Pulmonary artery endothelial cell (primary cell): Measurements from ENCODE around the gene BMPR1B. TPM values are rescaled to one million over a fixed set of nuclear protein-coding genes. Genes with fewer than 3 reads are reported as not detected.
"Not testable (repeated sequence)": the region's sequence is repeated elsewhere in the genome, so short reads cannot be mapped to it uniquely, and the experiment has no call there.

Source experiments
- DNase-seq: peaks from one replicate; pipeline ENCODE4 v3.0.0-alpha.2; 2011; ENCODE audit warnings: low read depth, low spot score
- total RNA-seq: library from RNA; depleted of rRNA; stranded (reverse); fragments of >200 nt; gene quantifications from 2 replicates; pipeline ENCODE4 v1.2.3, GENCODE V29; 2014

Gene BMPR1B
- total RNA-seq, 1 donor from 2014 or later: 0.13 TPM

GRCh38 chr4:94832329-94832728, 74.6 kb downstream of the BMPR1B start:
- not testable (repeated sequence) for DNase-seq

DNA sequence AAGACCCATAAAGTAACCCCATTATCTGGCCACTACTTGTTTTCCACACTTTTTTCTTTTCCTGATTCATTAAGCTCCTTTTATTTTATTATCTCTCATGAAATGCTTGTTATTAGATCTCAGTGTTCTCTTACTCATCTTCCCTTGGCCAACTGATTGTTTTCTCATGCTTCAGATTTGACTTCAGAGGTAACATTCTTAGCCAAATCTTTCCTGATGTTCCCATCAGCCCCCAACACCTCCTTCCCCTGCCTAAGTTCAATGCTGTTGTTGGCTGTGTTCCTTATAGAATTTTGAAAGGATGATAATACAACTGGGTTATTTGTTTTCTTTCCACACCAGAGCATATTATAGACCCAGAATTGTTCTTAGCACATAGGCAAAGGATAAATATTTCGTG, 75.6 kb downstream of the BMPR1B start:
- DNase-seq: no peak

DNA sequence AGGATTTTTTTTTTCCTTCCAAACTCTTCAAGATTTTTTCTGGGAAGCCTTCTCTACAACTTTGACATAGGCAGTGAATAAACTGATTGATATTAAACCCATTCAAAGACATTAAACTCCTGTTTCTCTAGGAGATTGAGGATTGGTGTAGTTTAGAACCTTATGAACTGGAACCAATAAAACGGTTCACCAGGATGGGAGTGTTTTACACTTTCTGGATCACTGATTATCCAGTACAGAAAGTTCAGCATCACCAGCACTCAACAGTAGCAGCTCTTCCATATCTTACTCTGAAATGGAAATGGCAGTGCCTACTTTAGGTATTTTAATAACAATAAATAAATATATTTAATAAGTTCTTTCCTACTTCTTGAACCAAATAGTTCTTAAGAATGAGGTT, 76.7 kb downstream of the BMPR1B start:
- DNase-seq: no peak

GRCh38 chr4:94841166-94841863, 83.6 kb downstream of the BMPR1B start:
- DNase-seq: not testable (repeated sequence)

DNA sequence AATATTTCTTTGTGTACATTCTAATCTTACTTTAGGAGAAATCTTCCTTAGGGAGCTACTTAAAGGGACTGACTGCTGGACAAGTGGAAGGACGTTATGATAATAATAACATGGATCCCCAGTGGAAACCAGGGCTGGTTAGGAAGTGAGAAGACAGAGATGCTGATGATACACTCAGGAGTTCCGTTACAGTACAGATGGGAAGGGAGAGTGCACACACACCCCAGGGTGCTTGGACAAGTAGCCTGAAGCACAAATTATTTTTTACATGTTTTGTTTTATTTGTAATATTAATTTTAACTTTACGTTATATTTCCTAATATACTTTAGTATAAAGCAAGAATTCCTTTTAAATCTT, 84.1 kb downstream of the BMPR1B start:
- no peak for DNase-seq

DNA sequence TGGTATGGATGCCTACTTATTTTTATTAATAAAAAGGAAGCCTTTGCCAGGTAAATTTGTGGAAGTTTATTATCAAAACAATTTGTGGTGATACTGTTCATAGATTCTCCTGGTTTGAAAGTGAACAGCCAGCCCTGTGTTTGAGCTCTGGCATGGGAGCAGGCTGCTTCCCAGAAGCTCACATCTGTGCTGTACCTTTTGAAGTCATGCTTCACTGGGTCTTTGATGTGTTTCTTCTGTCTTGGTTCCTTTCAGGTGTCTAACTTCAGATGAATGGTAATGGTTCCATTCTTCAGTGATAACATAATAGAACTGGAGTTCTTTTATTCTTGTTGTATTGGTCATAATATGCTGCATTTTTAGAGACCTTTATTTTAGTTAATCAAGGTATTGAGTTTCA, 85.5 kb downstream of the BMPR1B start:
- DNase-seq: no peak

GRCh38 chr4:94848326-94848725, 90.6 kb downstream of the BMPR1B start:
- no peak for DNase-seq

- no peak for DNase-seq
These were observed 92.1 kb downstream of the BMPR1B start for GRCh38 chr4:94849901-94850300.

- DNase-seq: no peak
These were observed 94.9 kb downstream of the BMPR1B start for GRCh38 chr4:94852616-94853015.

DNA sequence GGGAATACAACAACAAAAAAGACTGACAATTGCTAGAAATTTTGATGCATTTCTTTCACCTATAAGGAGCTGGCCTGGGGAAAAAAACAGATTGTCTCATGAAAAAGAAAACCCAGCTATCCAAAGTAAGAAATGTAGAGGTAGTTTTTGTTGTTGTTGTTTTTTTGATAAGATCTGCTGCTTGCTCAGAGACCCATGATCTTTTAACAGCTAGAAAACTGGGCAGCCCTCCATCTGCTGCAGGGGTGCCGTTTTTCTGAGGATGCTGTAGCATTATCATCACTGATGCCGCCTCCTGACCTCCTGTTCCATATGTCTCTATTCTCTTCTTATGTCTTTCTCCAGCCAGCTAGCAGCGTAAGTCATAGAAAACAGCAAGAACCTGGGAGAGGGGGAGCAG, 98.3 kb downstream of the BMPR1B start:
- DNase-seq: no peak

GRCh38 chr4:94870146-94870545, 112.4 kb downstream of the BMPR1B start:
- no peak for DNase-seq

DNA sequence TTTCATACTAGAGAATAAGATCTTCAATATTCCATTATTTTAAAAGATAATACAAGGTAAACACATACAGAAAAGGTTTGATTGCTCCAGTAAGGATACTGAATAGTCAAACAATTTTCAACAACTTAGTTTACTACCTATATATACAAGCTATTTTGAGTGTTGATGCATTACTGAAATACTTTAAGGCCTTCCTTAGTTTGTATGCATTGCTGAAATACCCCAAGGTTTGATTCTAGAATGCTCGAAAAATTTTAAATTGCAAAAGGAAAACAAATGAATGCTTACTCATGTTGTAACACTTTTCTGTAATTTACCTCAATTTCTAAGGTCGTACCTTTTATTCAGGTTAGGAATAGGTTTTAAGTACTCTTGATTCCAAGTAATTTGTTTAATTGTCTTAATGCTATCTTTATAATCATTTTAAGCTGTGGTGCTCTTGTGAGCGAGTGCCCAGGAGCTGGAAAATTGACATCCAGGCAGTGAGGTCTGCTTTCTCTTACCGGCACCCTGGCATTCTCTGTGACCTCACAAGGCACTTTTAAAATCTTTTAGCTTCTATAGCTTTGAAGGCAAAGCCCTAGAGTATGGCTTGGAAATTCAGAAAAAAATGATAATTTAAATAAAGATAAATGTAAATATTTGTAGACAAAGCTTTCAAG, 114.0 kb downstream of the BMPR1B start:
- DNase-seq: no peak

DNA sequence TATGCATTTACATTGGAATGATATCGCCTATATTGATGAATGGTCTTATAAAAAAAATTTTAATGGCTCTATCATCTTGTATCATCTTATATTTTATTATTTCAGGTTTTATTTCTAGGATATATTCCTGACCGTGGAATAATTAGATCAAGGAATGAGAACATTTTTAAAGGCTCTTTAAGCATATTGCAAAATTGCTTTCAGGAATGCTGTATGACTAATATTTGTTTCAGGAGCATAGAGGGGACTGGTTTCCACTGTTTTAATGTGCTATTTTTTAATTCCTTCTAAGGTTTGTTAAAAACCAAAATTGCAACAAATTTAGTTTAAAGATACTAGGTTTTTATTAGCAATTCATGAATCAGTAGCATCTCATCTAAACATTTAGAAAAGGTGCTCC, 120.2 kb downstream of the BMPR1B start:
- no peak for DNase-seq

DNA sequence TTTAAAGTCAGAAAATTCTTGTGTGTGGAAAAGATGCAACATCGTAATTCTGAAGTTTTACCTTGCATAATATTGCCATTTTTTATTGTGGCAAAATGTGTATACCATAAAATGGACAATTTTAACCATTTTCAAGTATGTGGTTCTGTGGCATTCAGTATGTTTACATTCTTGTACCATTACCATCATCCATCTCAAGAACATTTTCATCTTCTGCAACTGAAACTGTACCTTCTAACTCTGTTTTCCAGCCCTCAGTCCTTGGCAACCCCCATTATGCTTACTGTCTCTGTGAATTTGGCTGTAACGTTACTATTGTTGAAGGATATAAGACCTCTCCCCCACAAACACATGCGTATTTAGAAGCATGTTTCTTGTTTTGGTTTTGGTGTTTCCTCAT, 123.2 kb downstream of the BMPR1B start:
- DNase-seq: no peak

GRCh38 chr4:94882756-94883155, 125.0 kb downstream of the BMPR1B start:
- no peak for DNase-seq

DNA sequence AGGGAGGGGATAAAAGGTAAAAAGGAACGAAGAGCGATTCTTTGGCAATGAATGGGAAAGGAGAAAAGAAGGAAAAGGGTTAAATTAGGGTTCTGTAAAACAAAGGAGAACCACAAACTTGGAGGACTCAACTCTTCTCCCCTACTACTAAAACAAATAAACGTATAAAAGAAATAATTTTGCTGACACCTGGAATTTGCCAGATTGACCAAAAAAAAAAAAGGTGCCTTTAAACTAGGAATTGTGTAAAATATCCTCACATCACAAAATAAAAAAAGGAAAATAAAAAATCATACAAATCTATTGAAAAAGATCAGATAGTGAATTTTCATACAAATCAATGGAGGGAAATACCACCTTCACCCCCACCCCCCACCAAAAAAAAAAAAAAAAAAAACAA, 129.3 kb downstream of the BMPR1B start:
- DNase-seq: no peak

- no peak for DNase-seq
These were observed 131.8 kb downstream of the BMPR1B start for GRCh38 chr4:94889523-94889922.

DNA sequence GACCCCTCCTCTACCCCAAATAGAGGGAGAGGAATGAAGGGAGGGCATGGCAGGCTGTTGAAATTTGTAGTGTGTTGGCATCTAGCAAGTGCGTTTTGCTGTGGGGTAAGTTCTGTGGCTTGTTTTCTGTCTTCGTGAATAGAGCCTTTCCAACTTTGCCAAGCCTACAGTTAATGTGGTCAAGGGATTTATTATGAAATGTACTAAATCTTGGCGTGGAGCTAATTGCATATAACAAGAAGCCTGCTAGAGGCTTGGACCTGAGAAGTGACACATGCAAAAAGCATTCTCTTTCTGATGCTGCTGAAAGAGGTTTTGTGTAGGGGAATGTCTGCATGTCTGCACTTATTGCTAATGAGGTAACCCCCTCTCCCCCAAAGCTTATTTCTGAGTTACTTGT, 132.2 kb downstream of the BMPR1B start:
- DNase-seq: no peak

GRCh38 chr4:94890579-94890978, 132.8 kb downstream of the BMPR1B start:
- DNase-seq: no peak

GRCh38 chr4:94892051-94892450, 134.3 kb downstream of the BMPR1B start:
- no peak for DNase-seq

DNA sequence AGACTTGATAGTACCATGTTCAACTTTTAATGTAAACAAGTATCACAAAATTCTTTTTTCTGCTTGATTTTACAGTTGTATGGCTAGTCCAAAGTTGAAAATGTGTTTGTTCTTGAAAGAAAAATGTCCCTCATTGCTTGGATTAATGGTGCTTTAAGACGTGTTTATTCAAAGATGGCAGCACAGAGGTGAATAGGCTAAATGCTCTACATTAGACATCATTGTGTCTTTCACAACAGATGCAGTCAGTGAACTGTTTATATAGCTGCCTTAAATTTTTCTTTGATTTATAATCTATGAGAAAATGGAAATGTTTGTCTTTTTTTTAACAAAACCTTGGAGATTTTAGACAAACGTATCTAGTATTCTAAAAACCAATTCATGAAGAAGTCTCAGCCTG, 137.3 kb downstream of the BMPR1B start:
- no peak for DNase-seq

DNA sequence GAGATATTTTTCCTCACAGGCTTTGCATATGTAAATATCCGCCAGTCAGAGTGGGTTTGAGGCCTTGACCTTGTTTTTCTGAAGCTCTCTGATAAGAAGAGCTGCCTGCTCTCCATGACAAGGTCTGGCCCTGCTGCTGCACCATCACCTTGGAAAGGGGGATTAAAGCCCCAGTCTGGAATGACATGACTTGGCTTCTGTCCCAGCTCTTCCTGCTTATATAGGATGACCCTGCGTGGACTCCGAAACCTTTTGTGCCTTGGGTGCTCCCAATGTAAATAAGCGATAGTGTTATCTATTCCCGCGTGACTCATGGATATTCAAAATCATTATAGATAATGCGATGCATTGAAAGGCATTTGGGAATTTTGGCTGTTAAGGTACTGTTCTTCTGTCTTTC, 139.3 kb downstream of the BMPR1B start:
- DNase-seq: no peak

DNA sequence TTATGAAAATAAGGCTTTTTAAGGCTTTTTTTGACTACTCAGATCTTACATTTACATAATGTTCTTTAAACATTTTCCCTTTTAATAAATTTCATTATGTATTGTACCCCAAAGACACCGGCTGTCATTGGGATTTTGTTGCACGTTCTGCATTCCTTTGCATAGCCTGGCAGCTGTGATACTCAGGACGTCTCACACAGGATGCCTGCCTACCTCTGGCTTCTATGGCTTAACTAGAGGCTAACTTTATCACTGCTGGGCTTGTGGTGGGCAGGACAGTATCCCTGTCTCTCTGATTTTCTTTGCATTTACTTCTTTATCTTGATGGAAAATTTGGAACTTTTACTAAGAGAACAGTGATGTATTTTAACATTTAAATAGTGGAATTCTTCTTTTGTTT, 147.8 kb downstream of the BMPR1B start:
- DNase-seq: no peak
